OCI-LY1 (cell line): ENCODE data around the gene SPSB4.

Source experiments
- H2AFZ ChIP-seq: fragments of 200-600 bp; sonication (generic), shearing (Covaris generic); 2 replicates; pipeline ENCODE4 v1.6.0; 2014; ENCODE audit warnings: antibody characterized with exemption, mild to moderate bottlenecking, low read length
- H3F3A ChIP-seq: fragments of 200-600 bp; sonication (generic), shearing (Covaris generic); 2 replicates; pipeline ENCODE4 v1.6.0; 2014; ENCODE audit warnings: mild to moderate bottlenecking, antibody characterized with exemption, low read length, moderate library complexity; ENCODE audit not compliant: insufficient read depth
- H3K27ac ChIP-seq: fragments of 200-600 bp; sonication (generic); 2 replicates; pipeline ENCODE4 v1.5.1; 2014; ENCODE audit warnings: low read length, mixed run types, mild to moderate bottlenecking, low read depth; ENCODE audit not compliant: poor library complexity, severe bottlenecking
- H3K27me3 ChIP-seq: fragments of 200-600 bp; sonication (generic); 2 replicates; pipeline ENCODE4 v1.6.0; 2014; ENCODE audit warnings: antibody characterized with exemption, mild to moderate bottlenecking, low read length, moderate library complexity; ENCODE audit not compliant: insufficient read depth
- H3K36me3 ChIP-seq: fragments of 200-600 bp; sonication (generic); 2 replicates; pipeline ENCODE4 v1.6.1; 2014; ENCODE audit warnings: mild to moderate bottlenecking, antibody characterized with exemption, low read length, moderate library complexity, mixed read lengths; ENCODE audit not compliant: insufficient read depth
- H3K4me1 ChIP-seq: fragments of 200-600 bp; sonication (generic); 2 replicates; pipeline ENCODE4 v1.5.1; 2014; ENCODE audit warnings: mild to moderate bottlenecking, low read length, moderate library complexity; ENCODE audit not compliant: insufficient read depth, severe bottlenecking
- H3K4me2 ChIP-seq: fragments of 200-600 bp; sonication (generic), shearing (Covaris generic); 2 replicates; pipeline ENCODE4 v1.6.1; 2014; ENCODE audit warnings: low read length
- H3K4me3 ChIP-seq: fragments of 200-600 bp; sonication (generic); 2 replicates; pipeline ENCODE4 v1.5.1; 2014; ENCODE audit warnings: low read length, low read depth, mild to moderate bottlenecking, mixed read lengths; ENCODE audit not compliant: poor library complexity, severe bottlenecking
- H3K79me2 ChIP-seq: fragments of 200-600 bp; shearing (Covaris generic); 2 replicates; pipeline ENCODE4 v1.6.1; 2016; ENCODE audit warnings: mixed run types, low read length, mixed read lengths; ENCODE audit not compliant: insufficient read depth
- H3K9ac ChIP-seq: fragments of 200-600 bp; sonication (generic), shearing (Covaris generic); 2 replicates; pipeline ENCODE4 v1.6.1; 2014; ENCODE audit warnings: mild to moderate bottlenecking, low read length, mixed read lengths
- H3K9me2 ChIP-seq: fragments of 200-600 bp; sonication (generic), shearing (Covaris generic); 2 replicates; pipeline ENCODE4 v1.6.1; 2014; ENCODE audit warnings: low read depth, mild to moderate bottlenecking, low read length, mixed read lengths
- H3K9me3 ChIP-seq: fragments of 200-600 bp; shearing (Covaris generic); 2 replicates; pipeline ENCODE4 v1.6.1; 2014; ENCODE audit warnings: low read length, mixed read lengths
- H4K20me1 ChIP-seq: fragments of 200-600 bp; sonication (generic), shearing (Covaris generic); 2 replicates; pipeline ENCODE4 v1.6.0; 2016; ENCODE audit warnings: mild to moderate bottlenecking, low read length; ENCODE audit not compliant: insufficient read depth
- CTCF ChIP-seq: fragments of 200-600 bp; sonication (generic), shearing (Covaris generic); IDR thresholded peaks from 2 replicates; pipeline ENCODE4 v1.5.1; 2017; ENCODE audit warnings: mild to moderate bottlenecking, antibody characterized with exemption, low read length, moderate library complexity, mixed read lengths
- EZH2 ChIP-seq: fragments of 200-600 bp; sonication (generic), shearing (Covaris generic); IDR thresholded peaks from 2 replicates; pipeline ENCODE4 v1.8.0; 2017; ENCODE audit warnings: borderline replicate concordance, mixed run types, mild to moderate bottlenecking, antibody characterized with exemption, low read length, moderate library complexity, mixed read lengths

Gene SPSB4

GRCh38 chr3:141147657-141148056 is 96.5 kb downstream of the SPSB4 start:
- no peaks in the 10 kb centered on the region for H3K4me1 ChIP-seq
- H3K27ac ChIP-seq = no peak overlapping the region
- H4K20me1 ChIP-seq = no peaks in the 10 kb centered on the region
- no peaks in the 10 kb centered on the region for H3K9me3 ChIP-seq
- H3K4me2 ChIP-seq = no peak overlapping the region
- H2AFZ ChIP-seq = no peak overlapping the region
- no peaks in the 10 kb centered on the region for H3K36me3 ChIP-seq
- no peaks in the 10 kb centered on the region for H3K79me2 ChIP-seq
- no peak for TF ChIP-seq EZH2
- TF ChIP-seq CTCF = no peak
- no peak overlapping the region for H3K4me3 ChIP-seq
- H3F3A ChIP-seq = no peaks in the 10 kb centered on the region
- H3K9me2 ChIP-seq = no peaks in the 10 kb centered on the region
- H3K27me3 ChIP-seq = no peaks in the 10 kb centered on the region; the same call in 1 of the 2 replicates
- no peak overlapping the region for H3K9ac ChIP-seq

- Histone ChIP-seq H3K9ac (no peak overlapping the region), H3K36me3 (no peaks in the 10 kb centered on the region), H3K4me3 (no peak overlapping the region), H3K9me3 (no peaks in the 10 kb centered on the region), H3K9me2 (no peaks in the 10 kb centered on the region), H3K4me1 (no peaks in the 10 kb centered on the region), H3F3A (no peaks in the 10 kb centered on the region), H3K27me3 (no peaks in the 10 kb centered on the region; the same call in 1 of the 2 replicates), H3K4me2 (no peak overlapping the region), H2AFZ (no peak overlapping the region), H3K79me2 (no peaks in the 10 kb centered on the region), H3K27ac (no peak overlapping the region), H4K20me1 (no peaks in the 10 kb centered on the region)
- TF ChIP-seq CTCF (no peak), EZH2 (no peak)
These were observed 97.0 kb downstream of the SPSB4 start for GRCh38 chr3:141148169-141148568.

- no peak overlapping the region for H3K4me3 ChIP-seq
- no peaks in the 10 kb centered on the region for H3K36me3 ChIP-seq
- no peaks in the 10 kb centered on the region for H3K4me1 ChIP-seq
- no peaks in the 10 kb centered on the region for H3K9me2 ChIP-seq
- no peak overlapping the region for H3K27ac ChIP-seq
- no peaks in the 10 kb centered on the region for H3K9me3 ChIP-seq
- no peaks in the 10 kb centered on the region for H3F3A ChIP-seq
- no peak overlapping the region for H3K9ac ChIP-seq
- H3K79me2 ChIP-seq = no peaks in the 10 kb centered on the region
- H4K20me1 ChIP-seq = no peaks in the 10 kb centered on the region
- no peak for TF ChIP-seq CTCF
- no peak for TF ChIP-seq EZH2
- no peak overlapping the region for H3K4me2 ChIP-seq
- H3K27me3 ChIP-seq = no peaks in the 10 kb centered on the region; the same call in 1 of the 2 replicates
- no peak overlapping the region for H2AFZ ChIP-seq
These were observed 97.6 kb downstream of the SPSB4 start for GRCh38 chr3:141148770-141149169.
